ENCODE data around the gene ANKRD36.
"Not testable (repeated sequence)": the region's sequence is repeated elsewhere in the genome, so short reads cannot be mapped to it uniquely, and the experiment has no call there.

The ANKRD36 gene

DNA sequence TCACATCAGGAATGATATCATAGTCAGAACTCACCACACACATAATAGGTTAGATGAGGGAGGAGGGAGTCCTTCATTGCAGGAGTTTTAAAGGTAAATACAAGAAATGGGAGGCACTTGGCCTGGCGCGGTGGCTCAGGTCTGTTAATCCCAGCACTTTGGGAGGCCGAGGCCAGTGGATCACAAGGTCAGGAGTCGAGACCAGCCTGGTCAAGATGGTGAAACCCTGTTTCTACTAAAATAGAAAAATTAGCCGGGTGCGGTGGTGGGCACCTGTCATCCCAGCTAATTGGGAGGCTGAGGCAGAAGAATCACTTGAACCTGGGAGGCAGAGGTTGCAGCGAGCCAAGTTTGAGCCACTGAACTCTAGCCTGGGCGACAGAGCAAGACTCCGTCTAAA is 1.7 kb upstream of the ANKRD36 start:
- DNase-seq (ENCODE audit: low read depth); H3K4me3 ChIP-seq (ENCODE audit: low read depth, low read length): not testable (repeated sequence)

DNA sequence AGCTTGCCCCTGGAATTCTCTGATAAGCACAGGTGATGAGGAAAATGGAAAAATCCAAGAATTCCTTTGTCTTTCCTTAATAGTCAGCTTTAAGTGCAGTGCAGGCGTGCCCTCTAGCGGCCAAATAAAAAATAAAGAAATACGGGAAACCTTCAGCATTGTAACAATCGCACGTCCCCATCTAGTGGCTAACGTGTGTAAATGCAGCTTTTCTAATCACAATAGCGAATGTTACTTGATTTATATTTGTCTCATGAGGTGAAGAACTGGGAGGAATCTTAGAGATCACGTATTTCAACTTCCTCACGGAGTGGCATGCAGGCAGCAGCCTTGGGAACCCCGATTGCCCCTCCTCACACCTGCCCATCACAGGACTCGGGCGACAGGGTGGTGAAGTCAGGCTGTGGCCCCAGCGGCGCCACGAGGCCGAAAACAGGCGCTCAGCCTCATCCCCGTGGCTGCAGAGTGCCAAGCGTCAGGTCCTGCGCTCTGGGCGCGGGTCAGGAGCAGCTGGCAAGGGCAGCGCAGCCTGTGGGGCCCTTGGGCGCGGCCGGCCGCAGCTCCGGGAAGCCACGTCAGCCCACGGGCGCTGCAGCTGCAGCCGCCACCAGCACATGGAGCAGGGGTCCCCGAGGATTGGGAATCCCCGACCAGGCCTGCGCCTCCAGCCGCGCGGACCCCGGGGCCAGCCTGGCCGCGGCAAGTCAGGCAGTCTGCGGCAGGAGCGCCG is 468 bp upstream of the ANKRD36 start:
- DNase-seq (ENCODE audit: low read depth): not testable (repeated sequence)
- peak overlapping the region; percentile 62 for H3K4me3 ChIP-seq (ENCODE audit: low read depth, low read length)

DNA sequence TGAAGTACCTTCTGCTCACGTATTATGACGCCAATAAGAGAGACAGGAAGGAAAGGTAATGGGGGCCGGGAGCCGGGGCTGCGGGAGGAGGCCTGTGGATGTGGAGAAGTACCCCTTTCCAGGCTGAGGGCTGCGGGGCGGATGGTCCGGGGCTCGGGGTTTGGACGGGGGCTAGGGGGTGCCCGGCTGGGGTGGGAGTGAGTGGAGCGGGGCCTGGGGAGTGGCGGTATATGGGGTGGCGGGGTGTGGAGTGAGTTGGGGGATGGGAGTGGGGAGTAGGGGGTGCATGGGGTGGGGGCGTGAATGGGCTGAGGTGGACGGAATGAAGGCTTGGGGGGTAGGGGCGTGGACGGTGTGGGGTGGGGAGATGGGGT is 916 bp downstream of the ANKRD36 start:
- peak overlapping the region; percentile 62 for H3K4me3 ChIP-seq (ENCODE audit: low read depth, low read length)
- not testable (repeated sequence) for DNase-seq (ENCODE audit: low read depth)

DNA sequence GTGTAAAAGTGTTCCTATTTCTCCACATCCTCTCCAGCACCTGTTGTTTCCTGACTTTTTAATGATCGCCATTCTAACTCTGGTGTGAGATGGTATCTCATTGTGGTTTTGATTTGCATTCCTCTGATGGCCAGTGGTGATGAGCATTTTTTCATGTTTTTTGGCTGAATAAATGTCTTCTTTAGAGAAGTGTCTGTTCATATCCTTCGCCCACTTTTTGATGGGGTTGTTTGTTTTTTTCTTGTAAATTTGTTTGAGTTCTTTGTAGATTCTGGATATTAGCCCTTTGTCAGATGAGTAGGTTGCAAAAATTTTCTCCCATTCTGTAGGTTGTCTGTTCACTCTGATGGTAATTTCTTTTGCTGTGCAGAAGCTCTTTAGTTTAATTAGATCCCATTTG is 16.1 kb downstream of the ANKRD36 start:
- H3K4me3 ChIP-seq (ENCODE audit: low read depth, low read length); DNase-seq (ENCODE audit: low read depth): not testable (repeated sequence)

DNA sequence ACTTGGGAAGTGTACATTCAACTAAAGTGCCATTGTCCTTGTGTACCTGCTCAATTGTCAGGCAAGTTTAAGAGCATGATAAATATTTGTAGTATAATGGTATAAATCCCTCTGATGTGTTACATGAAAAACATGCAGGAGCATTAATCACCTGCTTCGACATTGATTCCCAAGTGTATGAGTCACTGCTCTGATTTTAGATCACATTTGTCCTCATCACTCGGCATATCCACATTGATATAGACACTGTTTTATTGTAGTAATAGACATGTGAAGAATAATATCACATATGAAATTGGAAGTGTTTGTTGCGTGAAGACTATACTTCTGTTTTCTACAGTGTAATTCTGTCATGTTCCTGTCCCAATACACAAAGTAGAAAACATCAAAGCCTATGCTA is 31.1 kb downstream of the ANKRD36 start:
- not testable (repeated sequence) for DNase-seq (ENCODE audit: low read depth); H3K4me3 ChIP-seq (ENCODE audit: low read depth, low read length)

DNA sequence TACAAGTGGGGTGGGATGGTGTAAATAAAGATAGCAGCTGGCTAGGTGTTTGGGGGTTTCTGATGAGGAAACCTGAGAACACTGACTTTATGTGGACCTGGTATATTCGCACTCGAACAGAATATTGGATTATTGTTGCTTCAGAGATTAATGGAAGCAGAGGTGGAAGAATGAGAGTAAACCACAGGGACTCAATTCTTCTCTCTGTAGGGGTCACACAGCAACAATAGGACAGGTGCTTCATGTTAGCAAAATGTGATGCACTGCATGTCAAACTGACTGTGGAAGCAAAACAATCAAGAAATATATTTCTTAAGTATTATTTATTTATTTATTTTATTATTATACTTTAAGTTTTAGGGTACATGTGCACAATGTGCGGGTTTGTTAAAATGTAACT is 53.6 kb downstream of the ANKRD36 start:
- H3K4me3 ChIP-seq (ENCODE audit: low read depth, low read length); DNase-seq (ENCODE audit: low read depth): not testable (repeated sequence)

DNA sequence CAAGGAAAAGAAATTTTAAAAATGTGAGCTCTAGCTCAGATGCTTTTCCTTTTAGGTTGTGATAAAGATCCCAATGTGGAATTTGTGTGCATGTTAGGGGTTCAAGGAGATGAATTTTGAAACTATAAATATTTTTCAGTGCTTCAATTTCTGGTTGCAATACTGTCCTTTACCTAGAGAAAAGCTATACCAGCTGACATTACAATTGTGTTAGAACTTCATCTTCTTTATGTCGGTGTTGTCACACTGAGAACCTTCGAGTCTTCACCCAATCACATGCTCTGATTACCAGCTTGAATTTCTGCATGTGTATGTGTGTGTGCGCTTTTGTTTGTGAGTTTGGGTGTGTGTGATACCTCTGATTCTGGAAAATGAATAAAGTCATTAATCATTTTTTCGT is 55.0 kb downstream of the ANKRD36 start:
- DNase-seq (ENCODE audit: low read depth); H3K4me3 ChIP-seq (ENCODE audit: low read depth, low read length): not testable (repeated sequence)

DNA sequence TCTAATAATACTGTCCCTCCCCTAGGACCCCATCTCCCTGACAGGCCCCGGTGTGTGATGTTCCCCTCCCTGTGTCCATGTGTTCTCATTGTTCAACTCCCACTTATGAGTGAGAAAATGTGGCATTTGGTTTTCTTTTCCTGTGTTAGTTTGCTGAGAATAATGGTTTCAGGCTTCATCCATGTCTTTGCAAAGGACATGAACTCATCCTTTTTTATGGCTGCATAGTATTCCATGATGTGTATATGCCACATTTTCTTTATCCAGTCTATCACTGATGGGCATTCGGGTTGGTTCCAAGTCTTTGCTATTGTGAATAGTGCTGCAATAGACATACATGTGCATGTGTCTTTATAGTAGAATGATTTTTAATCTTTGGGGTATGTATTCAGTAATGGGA is 55.6 kb downstream of the ANKRD36 start:
- DNase-seq (ENCODE audit: low read depth); H3K4me3 ChIP-seq (ENCODE audit: low read depth, low read length): not testable (repeated sequence)

DNA sequence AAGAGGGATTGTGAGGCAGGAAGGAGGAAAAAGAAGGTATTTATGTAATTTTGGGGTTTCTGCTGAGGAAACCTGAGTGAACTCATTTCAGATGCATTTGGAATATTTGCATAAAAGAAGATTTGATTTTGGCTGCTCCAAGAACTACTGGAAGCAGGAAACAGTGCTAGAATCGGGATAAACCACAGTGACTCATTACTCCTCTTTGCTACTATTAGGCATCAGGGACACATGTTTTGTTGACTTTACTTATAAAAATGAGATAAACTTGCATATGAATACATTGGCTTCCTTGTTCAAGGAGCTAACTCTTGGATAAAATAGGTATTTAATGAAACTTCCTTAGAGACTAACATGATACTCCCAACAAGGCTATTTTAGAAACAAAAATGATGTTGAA is 67.4 kb downstream of the ANKRD36 start:
- peak; percentile 1 for DNase-seq (ENCODE audit: low read depth)
- not testable (repeated sequence) for H3K4me3 ChIP-seq (ENCODE audit: low read depth, low read length)

DNA sequence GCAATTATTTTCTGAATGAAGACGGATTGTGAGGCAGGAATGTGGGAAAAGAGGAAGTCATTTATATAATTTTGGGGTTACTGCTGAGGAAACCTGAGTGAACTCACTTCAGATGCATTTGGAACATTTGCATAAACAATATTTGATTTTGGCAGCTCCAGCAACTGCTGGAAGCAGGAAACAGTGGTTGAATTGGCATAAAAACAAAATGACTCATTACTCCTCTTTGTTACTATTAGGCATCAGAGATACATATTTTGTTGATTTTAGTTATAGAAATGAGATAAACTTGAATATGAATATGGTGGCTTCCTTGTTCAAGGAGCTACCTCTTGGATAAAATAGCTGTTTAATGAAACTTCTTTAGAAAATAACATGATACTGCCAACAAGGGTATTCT is 82.4 kb downstream of the ANKRD36 start:
- peak; percentile 19 for DNase-seq (ENCODE audit: low read depth)

DNA sequence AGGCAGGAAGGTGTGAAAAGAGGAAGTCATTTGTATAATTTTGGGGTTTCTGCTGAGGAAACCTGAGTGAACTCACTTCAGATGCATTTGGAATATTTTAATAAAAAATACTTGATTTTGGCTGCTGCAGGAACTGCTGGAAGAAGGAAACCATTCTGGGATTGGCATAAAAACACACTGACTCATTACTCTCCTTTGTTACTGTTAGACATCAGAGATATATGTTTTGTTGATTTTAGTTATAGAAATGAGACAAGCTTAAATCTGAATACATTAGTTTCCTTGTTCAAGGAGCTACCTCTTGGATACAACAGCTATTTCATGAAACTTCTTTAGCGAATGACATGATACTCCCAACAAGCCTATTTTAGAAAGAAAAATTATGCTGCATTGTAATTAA is 84.3 kb downstream of the ANKRD36 start:
- DNase-seq (ENCODE audit: low read depth): peak; percentile 3
- H3K4me3 ChIP-seq (ENCODE audit: low read depth, low read length): not testable (repeated sequence)

More for the DNA sequence above, 82.4 kb downstream of the ANKRD36 start:
- not testable (repeated sequence) for H3K4me3 ChIP-seq (ENCODE audit: low read depth, low read length)

DNA sequence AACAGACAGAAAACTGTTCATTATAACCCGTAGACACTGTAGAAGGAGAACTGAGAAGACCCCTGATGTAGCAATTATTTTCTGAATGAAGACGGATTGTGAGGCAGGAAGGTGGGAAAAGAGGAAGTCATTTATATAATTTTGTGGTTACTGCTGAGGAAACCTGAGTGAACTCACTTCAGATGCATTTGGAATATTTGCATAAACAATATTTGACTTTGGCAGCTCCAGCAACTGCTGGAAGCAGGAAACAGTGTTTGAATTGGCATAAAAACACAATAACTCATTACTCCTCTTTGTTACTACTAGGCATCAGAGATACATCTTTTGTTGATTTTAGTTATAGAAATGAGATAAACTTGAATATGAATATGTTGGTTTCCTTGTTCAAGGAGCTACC is 87.9 kb downstream of the ANKRD36 start:
- H3K4me3 ChIP-seq (ENCODE audit: low read depth, low read length); DNase-seq (ENCODE audit: low read depth): not testable (repeated sequence)

DNA sequence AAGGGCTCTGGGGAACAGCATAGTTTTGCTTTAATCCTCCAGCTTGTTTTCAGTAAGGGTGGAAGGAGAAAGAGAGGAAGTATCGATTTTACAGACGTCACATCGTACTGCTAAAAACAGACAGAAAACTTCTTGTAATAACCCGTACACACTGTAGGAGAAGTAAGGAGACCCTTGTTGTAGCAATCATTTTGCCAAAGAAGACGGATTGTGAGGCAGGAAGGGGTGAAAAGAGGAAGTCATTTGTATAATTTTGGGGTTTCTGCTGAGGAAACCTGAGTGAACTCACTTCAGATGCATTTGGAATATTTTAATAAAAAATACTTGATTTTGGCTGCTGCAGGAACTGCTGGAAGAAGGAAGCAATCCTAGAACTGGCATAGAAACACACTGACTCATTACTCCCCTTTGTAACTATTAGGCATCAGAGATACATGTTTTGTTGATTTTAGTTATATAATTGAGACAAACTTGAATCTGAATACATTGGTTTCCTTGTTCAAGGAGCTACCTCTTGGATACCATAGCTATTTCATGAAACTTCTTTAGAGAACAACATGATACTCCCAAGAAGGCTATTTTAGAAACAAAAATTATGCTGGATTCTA is 89.8 kb downstream of the ANKRD36 start:
- not testable (repeated sequence) for DNase-seq (ENCODE audit: low read depth); H3K4me3 ChIP-seq (ENCODE audit: low read depth, low read length)

DNA sequence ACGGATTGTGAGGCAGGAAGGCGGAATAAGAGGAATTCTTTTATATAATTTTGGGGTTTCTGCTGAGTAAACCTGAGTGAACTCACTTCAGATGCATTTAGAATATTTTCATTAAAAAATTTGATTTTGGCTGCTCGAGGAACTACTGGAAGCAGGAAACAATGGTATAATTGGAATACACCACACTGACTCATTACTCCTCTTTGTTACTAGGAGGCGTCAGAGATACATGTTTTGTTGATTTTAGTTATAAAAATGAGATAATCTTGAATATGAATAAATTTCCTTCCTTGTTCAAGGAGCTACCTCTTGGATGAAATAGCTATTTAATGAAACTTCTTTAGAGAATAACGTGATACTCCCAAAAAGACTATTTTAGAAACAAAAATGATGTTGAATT is 97.4 kb downstream of the ANKRD36 start:
- H3K4me3 ChIP-seq (ENCODE audit: low read depth, low read length): no peak overlapping the region
- no peak for DNase-seq (ENCODE audit: low read depth)

DNA sequence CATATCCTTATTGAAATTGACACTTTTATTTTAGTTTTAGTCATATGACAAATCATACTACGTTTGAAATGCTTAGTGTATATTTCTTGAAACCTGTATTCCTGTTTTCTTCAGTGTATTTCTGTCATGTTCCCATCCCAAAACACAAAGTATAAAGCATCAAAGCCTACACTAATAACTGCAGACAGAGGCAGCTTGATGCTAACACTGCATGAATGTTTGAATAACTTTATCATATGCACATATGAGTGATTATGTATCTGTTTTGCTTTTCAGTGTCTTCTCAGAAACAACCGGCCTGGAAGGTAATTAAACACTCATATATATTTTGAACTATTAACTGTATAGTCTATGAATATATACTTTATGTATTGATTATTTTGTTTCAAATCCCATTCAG is 102.1 kb downstream of the ANKRD36 start:
- H3K4me3 ChIP-seq (ENCODE audit: low read depth, low read length); DNase-seq (ENCODE audit: low read depth): not testable (repeated sequence)

DNA sequence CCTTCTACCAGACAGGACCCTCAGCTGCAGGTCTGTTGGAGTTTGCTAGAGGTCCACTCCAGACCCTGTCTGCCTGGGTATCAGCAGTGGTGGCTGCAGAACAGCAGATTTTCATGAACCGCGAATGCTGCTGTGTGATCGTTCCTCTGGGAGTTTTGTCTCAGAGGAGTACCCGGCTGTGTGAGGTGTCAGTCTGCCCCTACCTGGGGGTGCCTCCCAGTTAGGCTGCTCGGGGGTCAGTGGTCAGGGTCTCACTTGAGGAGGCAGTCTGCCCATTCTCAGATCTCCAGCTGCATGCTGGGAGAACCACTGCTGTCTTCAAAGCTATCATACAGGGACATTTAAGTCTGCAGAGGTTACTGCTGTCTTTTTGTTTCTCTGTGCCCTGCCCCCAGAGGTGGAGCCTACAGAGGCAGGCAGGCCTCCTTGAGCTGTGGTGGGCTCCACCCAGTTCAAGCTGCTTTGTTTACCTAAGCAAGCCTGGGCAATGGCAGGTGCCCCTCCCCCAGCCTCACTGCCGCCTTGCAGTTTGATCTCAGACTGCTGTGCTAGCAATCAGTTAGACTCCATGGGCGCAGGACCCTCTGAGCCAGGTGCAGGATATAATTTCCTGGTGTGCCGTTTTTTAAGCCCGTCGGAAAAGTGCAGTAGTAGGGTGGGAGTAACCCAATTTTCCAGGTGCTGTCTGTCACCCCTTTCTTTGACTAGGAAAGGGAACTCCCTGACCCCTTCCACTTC is 118.1 kb downstream of the ANKRD36 start:
- not testable (repeated sequence) for H3K4me3 ChIP-seq (ENCODE audit: low read depth, low read length); DNase-seq (ENCODE audit: low read depth)

DNA sequence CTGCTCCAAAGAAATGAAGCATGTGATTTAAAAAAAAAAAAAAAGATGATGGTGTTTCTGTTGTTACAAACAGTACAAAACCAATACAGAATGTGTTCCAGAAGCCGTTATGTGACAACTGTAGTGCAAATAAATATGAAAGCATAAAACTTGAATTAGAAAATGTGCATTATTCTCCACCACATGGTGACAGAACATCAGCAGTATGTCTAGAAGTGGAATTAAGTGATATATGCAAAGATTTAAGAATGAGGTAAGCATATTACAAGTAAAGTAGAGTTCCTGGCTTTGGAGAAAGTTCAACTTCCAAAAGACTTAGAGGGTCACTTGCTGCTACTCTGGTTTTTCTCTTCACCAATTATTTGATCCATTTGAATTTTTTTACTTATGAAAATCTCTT is 120.0 kb downstream of the ANKRD36 start:
- not testable (repeated sequence) for H3K4me3 ChIP-seq (ENCODE audit: low read depth, low read length); DNase-seq (ENCODE audit: low read depth)

DNA sequence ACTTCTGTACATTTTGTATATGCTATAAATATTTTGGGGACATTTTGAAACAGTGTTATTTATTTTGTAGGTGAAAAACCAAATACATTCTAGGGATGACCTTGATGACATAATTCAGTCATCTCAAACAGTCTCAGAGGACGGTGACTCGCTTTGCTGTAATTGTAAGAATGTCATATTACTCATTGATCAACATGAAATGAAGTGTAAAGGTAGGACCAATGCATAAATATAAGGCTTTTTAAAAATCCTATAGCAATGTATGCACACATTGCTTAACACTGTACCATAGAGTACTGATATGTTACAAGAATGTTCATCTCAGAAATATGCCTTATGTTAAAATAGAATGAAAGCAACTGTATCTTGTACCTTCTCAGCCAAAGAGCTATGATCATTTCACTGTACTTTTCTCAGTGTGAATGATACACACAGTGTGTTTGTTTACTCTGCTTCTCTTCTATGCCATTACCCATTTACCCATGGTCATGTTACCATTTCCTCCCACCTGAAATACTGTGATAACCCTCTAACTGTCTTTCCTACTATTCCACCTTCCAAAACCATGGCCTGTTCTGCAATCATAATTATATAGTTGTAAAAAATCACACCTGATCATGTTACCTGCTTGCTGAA is 120.8 kb downstream of the ANKRD36 start:
- not testable (repeated sequence) for DNase-seq (ENCODE audit: low read depth); H3K4me3 ChIP-seq (ENCODE audit: low read depth, low read length)

DNA sequence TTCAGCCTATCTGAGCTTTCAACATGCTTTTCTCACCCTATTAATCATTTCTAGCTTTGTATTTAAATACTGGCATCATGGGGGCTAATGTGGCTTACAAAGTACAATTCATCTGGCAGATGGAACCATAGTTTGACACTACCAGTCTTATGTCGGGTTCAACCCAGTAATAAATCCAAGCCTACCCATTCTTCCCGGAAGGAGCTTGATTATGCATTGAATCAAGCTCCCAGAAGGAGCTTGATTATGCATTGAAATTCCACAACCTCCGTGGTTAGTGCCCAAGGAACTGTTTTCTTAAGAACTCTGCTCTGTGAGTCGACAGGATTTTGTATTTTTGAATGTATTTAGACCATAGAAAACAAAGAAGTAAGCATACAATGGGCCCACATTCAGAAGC is 148.2 kb downstream of the ANKRD36 start:
- H3K4me3 ChIP-seq (ENCODE audit: low read depth, low read length); DNase-seq (ENCODE audit: low read depth): not testable (repeated sequence)

DNA sequence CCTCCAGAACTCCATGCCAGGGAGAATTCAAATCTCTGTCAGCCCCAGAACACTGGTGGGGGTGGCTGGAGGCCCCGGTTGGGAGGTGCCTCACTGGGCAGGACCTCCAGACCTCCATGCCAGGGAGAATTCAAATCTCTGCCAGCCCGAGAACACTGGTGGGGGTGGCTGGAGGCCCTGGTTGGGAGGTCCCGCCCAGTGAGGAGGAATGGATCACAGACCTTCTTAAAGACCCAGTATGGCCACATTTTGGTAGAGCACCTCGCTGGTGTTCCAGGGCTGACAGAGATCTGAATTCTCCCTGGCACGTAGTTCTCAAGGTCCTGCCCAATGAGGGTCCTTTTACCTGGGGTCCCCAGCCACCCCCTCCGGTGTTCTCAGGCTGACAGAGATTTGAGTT is 153.5 kb downstream of the ANKRD36 start:
- not testable (repeated sequence) for H3K4me3 ChIP-seq (ENCODE audit: low read depth, low read length); DNase-seq (ENCODE audit: low read depth)

Measured in skeletal muscle cell (primary cell).